Kidney glomerular epithelial cell (primary cell): ENCODE measurements around the gene RELCH.

Experiments
- DNase-seq: peaks from one replicate; lab custom pipeline; 2025; lab: John Stamatoyannopoulos, UW

RELCH gene

GRCh38 chr18:62323483-62324180, 136.6 kb downstream of the RELCH start:
- DNase-seq, result no peak

GRCh38 chr18:62324181-62324828, 137.2 kb downstream of the RELCH start:
- DNase-seq, result no peak

GRCh38 chr18:62324917-62325805, 138.1 kb downstream of the RELCH start, which contains the start of gene TNFRSF11A:
TSS of gene TNFRSF11A (plus strand) at chr18:62325310. CDS start at chr18:62325353, 43 bp downstream.
- DNase-seq, result no peak

GRCh38 chr18:62325806-62326645, 139.0 kb downstream of the RELCH start:
- DNase-seq, result no peak

GRCh38 chr18:62326646-62327348, 139.7 kb downstream of the RELCH start:
- DNase-seq, result no peak

- no peak for DNase-seq
Observed at GRCh38 chr18:62327977-62328376, 140.9 kb downstream of the RELCH start.

- DNase-seq, result no peak
Observed at GRCh38 chr18:62328586-62329525, 141.8 kb downstream of the RELCH start.

GRCh38 chr18:62329691-62330454, 142.8 kb downstream of the RELCH start:
- peak; percentile 38 for DNase-seq

- DNase-seq, result no peak
Observed at GRCh38 chr18:62330650-62331049, 143.6 kb downstream of the RELCH start.

GRCh38 chr18:62331581-62332356, 144.7 kb downstream of the RELCH start:
- DNase-seq, result no peak

- DNase-seq, result no peak
Observed at GRCh38 chr18:62332431-62332830, 145.4 kb downstream of the RELCH start.

GRCh38 chr18:62332964-62333695, 146.1 kb downstream of the RELCH start:
- DNase-seq, result no peak

GRCh38 chr18:62334120-62334519, 147.1 kb downstream of the RELCH start:
- no peak for DNase-seq

GRCh38 chr18:62335494-62335893, 148.4 kb downstream of the RELCH start:
- DNase-seq, result no peak

GRCh38 chr18:62336618-62337017, 149.6 kb downstream of the RELCH start:
- no peak for DNase-seq

GRCh38 chr18:62337336-62337735, 150.3 kb downstream of the RELCH start:
- no peak for DNase-seq

- no peak for DNase-seq
Observed at GRCh38 chr18:62338446-62339105, 151.5 kb downstream of the RELCH start.
